HG03558 (cell line): Measurements from ENCODE around the gene ZNF746.
A peak's percentile ranks its signal among the peaks of the same experiment; 100 is the strongest.
"Not testable (repeated sequence)": the region's sequence is repeated elsewhere in the genome, so short reads cannot be mapped to it uniquely, and the experiment has no call there.

Experiments used
- ATAC-seq: cut with Tn5 transposase; IDR thresholded peaks from one replicate; pipeline ENCODE4 v1.9.1; 2021; ENCODE audit warnings: moderate number of reproducible peaks; ENCODE audit not compliant: unreplicated experiment; ENCODE audit errors: extremely low read depth

Gene ZNF746

DNA sequence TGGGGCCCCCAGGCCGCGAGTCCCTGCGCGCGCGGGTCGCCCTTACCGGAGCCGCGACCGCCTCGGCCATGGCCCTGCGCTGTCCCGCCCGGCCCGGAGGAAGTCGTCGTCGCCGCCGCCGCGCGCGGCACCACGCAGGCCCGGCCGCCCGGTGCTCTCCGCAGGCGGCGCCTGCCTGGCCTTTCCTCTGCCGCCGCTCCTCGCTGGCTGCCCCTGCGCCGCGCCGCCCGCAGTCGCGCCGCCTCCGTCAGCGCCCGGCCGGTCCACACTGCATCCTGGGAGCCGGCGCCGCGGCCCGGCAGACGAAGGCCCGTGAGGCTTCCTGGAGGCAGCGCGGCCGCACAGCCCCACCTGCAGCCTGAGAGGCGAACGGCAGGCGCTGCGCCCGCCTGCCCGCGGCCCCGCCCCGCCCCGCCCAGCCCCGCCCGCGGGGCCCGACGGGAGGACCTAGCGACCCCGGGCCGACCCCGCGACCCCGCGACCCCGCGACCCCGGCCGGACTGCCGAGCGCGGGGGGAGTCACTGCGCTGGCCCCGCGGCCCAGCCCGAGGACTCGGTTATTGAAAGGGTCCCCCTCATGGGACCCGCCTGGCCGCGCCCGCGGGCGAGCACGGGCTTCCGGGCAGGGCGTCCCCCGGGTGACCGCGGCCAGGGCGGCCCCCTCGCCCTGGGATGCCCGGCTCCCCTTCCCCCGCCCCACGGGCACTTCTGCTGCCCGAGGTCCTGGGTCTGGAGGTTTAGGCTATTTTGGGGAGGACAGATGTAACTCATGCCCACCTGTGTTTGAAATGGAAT lies at the start of gene ZNF746:
Gene ZNF746 (minus strand): TSS at position 343 of the 795 bp plus-strand sequence. CDS start 273 bp downstream, at position 70.
- peak; percentile 86 for ATAC-seq

DNA sequence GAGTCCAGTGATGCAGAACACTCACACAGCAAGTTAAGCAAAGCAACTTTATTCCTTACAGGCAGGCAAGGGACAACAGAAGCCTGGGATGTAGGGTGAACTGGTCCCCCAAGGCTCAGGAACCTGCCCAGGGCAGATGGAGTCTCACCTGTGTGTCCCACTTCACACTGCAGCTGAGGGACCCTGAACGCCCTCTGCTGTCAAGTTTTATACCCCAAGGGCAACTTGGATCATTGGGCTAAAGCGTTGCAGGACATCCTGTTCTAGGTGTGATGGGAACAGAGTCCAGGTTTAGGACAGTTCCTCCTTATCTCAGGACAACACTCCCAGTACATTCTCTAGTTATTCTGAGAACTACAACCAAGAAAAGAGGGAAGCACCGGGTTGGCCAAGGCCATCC lies 49.5 kb upstream of the ZNF746 start:
- ATAC-seq, result no peak

DNA sequence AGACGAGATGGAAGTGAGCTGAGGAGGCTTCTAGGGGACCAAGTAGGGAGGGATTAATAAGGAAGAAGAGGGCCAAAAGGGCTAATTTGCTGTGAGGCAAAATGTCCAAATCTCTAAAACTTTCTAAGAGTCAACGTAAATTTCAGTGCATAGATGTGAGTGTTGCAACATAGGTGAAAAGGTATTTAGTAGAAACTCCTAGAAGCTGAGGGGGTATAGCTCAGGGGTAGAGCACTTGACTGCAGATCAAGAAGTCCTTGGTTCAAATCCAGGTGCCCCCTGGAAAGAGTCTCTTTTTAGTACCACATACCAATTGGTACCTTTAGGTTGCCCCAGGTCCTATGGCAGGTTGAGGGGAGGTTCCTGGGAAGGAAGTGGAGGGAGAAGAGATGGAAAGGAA lies 48.7 kb upstream of the ZNF746 start:
- no peak for ATAC-seq

DNA sequence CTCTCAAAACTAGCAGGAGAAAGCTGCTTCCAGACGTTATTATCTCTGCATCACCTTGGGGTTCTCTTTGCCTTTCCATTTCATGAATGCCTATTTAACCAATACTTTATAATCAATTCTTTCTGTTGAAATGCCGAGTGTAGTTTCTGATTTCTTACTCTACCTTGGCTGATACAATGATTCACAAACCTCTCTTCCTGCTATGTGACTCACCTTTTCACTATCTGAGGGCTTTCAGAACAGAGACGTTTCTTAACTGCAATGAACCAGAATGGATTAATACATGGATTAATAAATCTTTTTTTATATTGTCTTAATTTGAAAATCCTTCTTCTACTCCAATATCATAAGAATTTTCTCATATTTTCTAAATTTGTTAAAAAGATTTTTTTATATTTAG lies 46.4 kb upstream of the ZNF746 start:
- ATAC-seq, result no peak

DNA sequence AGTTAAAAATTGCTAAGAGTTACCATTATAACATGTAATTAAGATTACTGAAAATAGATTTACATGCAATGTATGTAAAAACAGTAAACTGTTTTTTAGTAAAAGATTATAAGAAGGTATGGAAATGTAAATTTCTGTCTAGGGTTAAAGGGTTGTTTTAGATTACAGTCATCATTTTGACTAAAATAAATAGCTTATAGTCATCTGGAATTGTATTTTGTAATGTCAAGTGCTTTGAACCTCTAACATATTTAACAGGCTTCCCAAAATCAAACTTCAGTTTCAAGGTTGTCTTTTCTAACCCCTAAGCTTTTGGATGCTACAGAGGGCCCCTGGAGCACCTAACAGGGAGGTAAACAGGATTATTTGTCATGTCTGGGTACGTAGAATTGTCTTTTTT lies 35.0 kb upstream of the ZNF746 start:
- ATAC-seq, result no peak

DNA sequence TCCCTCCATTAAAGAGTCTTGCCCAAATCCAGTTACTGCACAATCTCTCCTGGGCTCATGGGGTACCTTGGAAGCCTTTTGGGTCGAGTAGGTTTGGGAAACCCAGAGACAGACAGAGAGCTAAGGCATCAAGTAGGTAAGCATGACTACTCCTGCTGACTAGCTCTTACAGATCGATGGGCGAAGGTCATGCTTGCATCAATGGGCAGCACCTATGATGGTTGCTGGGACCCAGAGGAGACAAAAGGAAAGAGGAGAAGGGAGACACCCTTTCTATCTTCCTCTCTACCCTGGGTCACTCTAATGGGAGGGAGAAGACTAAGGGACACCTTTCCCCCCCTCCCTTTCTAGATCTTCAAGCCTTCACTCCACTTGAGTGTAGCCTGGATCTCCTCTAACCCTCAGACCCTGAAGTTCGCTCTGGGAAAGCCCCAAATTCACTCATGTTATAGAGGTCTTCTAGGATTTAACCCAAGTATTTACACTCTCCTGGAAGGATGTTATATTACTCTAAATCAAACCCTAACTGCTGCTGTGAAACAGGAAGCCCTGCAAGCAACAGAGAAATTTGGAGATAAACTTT lies 31.6 kb upstream of the ZNF746 start:
- no peak for ATAC-seq

DNA sequence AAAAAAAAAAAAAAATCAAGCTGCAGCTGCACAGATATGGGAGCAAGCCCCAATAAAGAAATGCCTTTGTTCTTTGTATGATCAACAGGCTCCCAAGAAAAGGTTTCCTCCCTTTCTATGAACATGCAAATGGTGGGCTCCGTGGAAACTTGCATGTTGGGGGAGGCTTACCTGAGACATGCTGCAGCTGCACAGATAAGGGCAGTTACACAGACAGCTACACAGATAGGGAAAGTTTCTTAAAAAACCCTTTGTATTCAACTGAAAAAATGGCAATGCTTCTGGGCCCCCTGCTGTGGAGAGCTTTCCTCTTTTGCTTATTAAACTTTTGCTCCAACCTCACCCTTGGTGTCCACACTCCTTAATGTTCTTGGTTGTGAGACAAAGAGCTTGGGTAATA lies 29.8 kb upstream of the ZNF746 start:
- ATAC-seq, result no peak

DNA sequence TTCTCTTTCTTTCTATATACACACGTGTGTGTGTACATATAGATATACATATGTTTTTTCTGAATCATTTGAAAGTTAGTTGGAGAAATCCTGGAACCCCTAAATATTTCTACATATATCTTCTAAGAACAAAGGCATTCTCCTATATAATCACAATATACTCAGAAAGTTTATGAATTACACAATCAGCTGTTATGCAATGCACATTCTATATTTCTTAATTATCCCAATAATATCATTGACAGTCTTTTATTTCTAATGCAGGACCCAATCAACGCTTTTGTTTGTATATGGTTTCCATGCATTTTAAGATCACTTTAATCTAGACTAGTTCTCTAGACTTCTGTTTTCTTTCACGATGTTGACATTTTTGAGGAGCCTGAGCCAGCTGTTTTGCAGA lies 27.7 kb upstream of the ZNF746 start:
- no peak for ATAC-seq

DNA sequence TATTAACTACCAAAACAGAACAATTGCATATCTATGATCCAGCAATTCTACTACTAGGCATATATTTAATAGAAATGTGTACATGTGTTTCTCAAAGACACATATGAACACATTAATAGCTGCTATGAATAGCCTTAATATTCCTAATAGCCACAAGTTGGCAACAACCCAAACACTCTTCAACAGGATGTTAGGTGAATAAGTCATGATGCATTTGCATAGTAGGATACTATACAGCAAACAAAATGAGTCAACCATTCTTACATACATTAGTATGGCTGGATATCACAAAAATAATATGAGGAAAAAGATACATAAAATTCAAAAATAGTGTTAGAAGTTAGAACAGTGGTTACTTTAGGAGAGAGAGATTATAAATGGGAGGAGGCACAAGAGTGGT lies 26.8 kb upstream of the ZNF746 start:
- ATAC-seq, result no peak

DNA sequence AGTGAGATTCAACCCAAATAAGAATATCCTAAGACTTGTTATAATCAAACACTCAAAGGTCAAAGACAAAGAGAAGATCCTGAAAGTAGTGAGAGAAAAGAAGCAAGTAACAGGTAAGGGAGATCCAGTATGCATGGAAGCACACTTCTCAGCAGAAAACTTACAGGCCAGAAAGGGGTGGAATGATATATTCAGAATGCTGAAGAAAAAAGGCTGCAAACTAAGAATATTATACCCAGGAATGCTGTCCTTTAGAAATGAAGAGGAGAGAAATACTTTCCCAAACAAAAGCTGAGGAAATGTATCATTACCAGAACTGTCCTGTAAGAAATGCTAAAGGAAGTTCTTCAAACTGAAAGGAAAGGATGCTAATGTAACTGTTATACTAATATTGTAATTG lies 12.6 kb upstream of the ZNF746 start:
- ATAC-seq, result no peak

DNA sequence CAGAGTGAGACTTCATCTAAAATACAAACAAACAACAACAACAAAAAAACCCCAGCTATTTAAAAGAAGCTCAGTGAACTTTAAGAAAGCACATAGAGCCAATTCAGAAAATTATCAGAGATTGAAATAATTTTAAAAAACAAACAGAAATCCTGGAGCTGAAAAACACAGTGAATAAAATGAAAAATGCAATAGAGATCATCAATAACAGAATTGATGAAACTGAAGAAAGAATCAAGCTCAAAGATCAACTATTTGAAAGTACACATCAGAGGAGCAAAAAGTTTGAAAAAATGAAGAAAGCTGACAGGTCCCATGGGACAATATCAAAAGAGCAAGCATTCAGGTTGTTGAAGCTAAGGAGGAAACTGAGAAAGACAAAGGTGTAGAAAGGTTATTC lies 12.2 kb upstream of the ZNF746 start:
- no peak for ATAC-seq

DNA sequence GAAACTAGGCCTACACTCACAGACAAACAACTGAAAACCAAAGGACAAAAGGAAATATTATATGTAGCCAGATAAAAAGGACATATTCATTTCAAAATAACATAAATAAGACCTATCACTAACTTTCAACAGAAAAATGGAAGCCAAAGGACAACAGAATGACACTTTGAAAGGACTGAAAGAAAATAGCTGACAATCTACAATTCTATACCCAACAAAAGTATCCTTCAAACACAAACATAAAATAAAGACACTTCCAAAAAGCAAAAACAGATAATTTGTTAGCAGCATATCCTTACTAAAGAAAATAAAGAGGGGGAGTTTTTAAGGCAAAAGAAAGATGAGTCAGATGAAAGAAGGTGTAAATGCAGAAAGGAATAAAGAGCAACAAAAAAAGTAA lies 7.9 kb upstream of the ZNF746 start:
- ATAC-seq, result no peak

DNA sequence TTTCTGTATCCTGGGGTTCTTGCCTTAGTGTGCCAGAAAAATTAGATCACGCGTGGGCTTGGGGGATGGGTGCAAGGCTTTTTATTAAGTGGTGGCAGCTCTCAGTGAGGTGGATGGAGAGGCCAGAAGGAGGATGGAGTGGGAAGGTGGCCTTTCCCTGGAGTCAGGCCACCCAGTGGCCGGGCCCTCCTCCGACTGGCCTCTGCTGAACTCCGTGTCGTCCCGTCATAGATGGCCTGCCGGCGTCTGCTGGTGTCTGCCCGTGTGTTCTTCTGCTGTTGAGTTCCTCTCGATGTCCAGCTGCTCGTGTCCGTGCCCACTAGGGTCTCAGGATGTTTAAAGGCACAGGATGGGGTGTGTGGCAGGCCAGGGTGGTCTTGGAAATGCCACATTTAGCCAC lies 4.0 kb upstream of the ZNF746 start:
- ATAC-seq, result no peak

DNA sequence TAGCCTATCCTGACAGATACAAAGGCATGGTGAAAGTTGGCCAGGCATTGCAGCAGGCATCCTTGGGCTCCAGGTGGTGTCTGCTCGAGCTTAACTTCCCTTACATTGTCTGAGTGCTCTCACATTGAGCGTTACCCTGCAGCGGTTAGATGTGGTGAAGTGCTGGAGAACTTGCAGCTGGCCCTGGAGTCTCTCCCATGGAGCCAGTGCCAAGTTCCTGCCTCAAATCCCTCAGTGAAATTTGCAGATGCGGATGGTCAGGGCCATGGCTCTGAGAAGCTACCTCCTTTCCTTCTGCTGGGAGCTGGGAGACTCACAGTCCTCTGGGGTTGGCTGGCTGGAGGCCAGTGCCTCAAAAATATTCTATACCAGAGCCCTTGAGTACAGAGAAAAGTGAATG lies 3.3 kb upstream of the ZNF746 start:
- ATAC-seq, result no peak

DNA sequence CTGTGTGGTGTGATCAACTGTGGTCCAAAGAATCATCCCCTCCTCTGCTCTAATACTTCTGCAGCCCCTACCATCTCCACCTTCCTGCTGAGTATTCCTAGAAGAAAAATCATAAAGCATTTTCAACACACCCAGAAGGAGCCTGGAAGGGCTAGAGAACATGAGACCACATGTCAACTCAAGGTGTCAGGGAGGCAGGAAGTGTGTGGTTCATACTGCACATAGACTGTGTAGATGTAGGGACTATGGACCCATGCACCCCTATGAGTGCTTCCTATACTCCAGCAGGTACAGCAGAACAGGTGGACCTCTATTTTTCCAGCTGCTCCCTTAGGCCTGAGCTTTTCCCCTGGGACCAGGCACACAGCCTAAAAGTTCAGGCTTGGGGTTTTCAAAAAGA lies 2.6 kb upstream of the ZNF746 start:
- no peak for ATAC-seq

DNA sequence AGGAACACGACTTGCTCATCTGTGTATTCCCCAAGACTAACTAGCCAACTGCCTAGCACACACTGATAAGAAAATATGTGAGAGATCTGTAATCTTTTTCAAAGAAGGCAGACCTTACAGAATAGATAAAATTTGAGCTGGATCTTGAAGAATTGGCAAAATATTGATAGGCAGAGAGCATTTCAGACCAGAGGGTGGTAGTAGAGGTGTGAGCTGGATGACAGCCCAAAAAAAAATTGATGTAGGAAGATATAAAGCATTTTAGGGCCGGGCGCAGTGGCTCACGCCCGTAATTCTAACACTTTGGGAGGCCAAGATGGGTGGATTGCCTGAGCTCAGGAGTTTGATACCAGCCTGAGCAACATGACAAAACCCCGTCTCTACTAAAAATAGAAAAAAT lies 1.2 kb upstream of the ZNF746 start:
- no peak for ATAC-seq

DNA sequence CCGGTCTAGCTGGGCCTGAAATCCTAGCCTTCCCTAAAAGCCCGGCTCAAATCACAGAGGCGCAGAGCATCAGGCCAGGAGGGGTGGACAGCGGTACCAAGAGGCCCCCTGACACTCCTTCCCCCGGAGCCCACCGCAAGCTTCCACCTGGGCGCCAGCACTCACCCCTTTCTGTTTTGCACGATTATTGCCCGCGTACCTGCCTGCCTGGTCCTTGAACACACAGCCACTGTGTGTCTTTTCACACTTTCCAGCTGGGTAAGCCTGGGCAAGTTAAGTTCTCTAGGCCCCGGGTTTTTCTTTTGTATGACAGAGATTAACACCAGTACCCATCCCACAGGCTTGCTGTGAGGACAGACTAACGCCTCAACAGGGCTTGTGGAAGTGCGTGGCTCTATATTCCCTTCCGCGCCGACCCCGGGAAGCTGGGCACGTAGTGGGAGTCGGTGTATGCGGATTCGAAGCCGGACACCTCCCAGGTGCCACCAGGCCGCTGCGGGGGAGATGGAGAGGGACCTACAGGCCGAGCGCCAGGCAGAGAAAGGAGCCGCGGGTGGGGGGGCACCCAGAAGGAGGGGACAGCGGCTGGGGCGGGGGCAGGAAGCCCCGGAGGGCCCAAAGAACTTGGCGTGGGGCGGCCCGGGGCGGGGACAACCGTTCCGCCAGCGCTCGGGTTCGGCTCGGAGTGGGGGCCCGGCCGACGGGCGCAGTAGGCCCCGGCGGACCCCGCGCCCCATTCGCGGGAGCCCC lies 792 bp downstream of the ZNF746 start:
- ATAC-seq, result peak; percentile 6

DNA sequence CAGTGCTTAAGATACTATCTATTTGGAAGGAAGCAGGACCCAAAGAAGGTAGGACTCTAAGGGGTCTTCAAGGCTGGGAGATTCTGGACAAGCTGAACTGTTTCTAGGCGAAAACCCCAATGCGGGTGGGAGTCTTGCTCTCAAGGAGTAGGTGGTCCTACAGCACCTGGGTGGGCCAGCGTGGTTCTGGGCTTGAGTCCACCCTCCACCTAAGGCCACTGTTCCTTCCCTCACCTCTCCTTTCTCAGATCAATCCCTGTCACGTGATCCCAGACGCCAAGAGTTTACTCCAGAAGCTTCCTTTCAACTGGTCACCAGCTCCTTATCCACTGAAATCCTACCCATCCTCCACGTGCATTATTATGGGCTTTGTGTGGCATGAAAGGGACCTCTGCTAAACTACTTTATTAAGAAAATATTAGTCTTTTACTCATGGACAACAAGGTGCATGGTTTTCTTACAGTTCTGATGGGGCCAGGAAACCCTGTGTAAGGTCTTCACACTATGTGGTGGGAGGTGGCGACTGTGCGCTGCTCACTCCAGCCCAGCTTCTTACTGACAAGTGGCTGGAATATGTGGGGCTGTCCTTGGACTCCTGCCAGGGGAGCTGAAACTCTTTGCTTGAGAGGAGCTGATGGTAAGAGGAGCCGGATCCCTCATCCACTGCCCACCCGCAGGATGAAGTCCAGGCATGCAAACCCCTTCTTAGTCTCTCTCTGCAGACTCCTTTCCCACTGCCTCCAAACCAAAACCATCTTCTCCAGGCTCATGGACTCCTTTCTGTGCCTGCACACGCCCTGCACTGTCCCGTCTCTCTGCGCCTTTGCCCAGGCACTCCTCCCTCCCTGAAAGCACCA lies 1.6 kb downstream of the ZNF746 start:
- no peak for ATAC-seq

DNA sequence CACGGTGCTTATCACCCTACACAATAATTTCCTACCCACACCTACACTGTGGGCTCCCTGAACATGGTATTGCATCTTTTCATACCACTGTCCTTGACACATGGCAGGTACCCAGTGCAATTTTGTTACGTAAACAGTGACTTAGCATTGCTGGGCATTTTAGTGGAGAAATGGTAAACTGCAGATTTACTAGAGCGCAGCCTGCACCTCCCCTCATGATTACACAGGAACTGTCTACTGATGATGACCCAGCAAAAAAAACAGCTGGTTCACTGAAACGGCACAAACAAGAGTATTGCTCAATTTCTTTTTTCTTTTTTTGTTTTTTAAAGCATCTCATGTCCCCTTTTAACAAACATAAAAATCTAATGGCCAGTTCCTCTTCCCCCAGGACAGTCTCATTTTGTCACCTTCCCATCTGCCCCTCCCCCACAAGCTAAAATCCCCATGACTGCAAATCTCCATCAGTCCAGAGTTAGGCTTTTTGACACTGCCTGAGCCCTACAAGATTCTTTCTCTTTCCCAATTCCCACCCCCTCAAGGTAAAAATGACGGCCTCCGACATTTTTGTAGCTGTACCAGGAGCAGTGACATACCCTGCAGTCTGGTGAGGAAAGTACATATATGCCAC lies 2.8 kb downstream of the ZNF746 start:
- no peak for ATAC-seq

DNA sequence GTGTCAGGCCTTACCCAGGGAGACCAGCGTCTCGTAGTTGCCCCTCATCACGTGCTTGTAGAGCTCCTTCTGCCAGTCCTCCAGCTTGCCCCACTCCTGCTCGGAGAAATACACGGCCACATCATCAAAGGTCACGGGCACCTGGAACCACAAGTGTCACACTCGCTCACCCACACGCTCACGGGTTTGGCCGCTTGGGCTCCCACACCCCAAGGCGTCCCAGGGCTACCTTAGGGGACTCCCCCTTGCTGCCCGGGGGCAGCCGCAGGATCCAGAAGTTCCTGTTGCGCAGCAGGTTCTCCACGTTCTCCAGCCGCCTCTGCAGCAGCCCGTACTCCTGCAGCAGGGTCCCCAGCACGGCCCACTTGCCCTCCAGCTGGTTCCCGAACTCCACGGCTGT lies 3.6 kb downstream of the ZNF746 start:
- not testable (repeated sequence) for ATAC-seq
